ENCODE data around the gene ZBTB16.

ZBTB16 gene

GRCh38 chr11:114040706-114041211 is 18.8 kb upstream of the ZBTB16 start:
- Histone ChIP-seq H3K4me2 (no peak overlapping the region), H3K27ac (no peak overlapping the region)
- TF ChIP-seq CTCF (conservative IDR thresholded peaks at IDR 0.05; ENCODE audit: low read depth, low read length), result no peak

GRCh38 chr11:114042234-114042633 is 17.3 kb upstream of the ZBTB16 start:
- H3K4me1 ChIP-seq (ENCODE audit: low read depth, poor library complexity, severe bottlenecking), result no peaks in the 10 kb centered on the region
- no peaks in the 10 kb centered on the region for H3K36me3 ChIP-seq (ENCODE audit: insufficient read depth)
- H3K4me2 ChIP-seq, result no peak overlapping the region
- TF ChIP-seq CTCF (conservative IDR thresholded peaks at IDR 0.05; ENCODE audit: low read depth, low read length), result no peak
- no peak overlapping the region for H3K27ac ChIP-seq
- H3K79me2 ChIP-seq (ENCODE audit: insufficient read depth, low read depth), result no peaks in the 10 kb centered on the region
- H3K27me3 ChIP-seq (ENCODE audit: insufficient read depth, low read depth), result no peaks in the 10 kb centered on the region
- H3K9ac ChIP-seq, result no peak overlapping the region
- H3K4me3 ChIP-seq (IDR thresholded peaks at IDR 0.05; ENCODE audit: insufficient read depth, low read depth, low read length), result no peak overlapping the region
- H4K20me1 ChIP-seq (ENCODE audit: insufficient read depth), result no peaks in the 10 kb centered on the region
- no peak overlapping the region for H2AFZ ChIP-seq (ENCODE audit: low read depth)

More at GRCh38 chr11:114040706-114041211, 18.8 kb upstream of the ZBTB16 start:
- no peak overlapping the region for H3K4me3 ChIP-seq (IDR thresholded peaks at IDR 0.05; ENCODE audit: insufficient read depth, low read depth, low read length)
- H3K79me2 ChIP-seq (ENCODE audit: insufficient read depth, low read depth), result no peaks in the 10 kb centered on the region
- H3K36me3 ChIP-seq (ENCODE audit: insufficient read depth), result no peaks in the 10 kb centered on the region
- no peak overlapping the region for H3K9ac ChIP-seq
- H3K27me3 ChIP-seq (ENCODE audit: insufficient read depth, low read depth), result no peaks in the 10 kb centered on the region
- H2AFZ ChIP-seq (ENCODE audit: low read depth), result no peak overlapping the region
- no peaks in the 10 kb centered on the region for H4K20me1 ChIP-seq (ENCODE audit: insufficient read depth)
- no peaks in the 10 kb centered on the region for H3K4me1 ChIP-seq (ENCODE audit: low read depth, poor library complexity, severe bottlenecking)

- Histone ChIP-seq H3K9ac (no peak overlapping the region), H4K20me1 (ENCODE audit: insufficient read depth) (no peaks in the 10 kb centered on the region), H3K27ac (no peak overlapping the region), H3K79me2 (ENCODE audit: insufficient read depth, low read depth) (no peaks in the 10 kb centered on the region), H3K36me3 (ENCODE audit: insufficient read depth) (no peaks in the 10 kb centered on the region), H3K27me3 (ENCODE audit: insufficient read depth, low read depth) (no peaks in the 10 kb centered on the region), H3K4me2 (no peak overlapping the region), H2AFZ (ENCODE audit: low read depth) (no peak overlapping the region), H3K4me3 (IDR thresholded peaks at IDR 0.05; ENCODE audit: insufficient read depth, low read depth, low read length) (no peak overlapping the region), H3K4me1 (ENCODE audit: low read depth, poor library complexity, severe bottlenecking) (no peaks in the 10 kb centered on the region)
- TF ChIP-seq CTCF (conservative IDR thresholded peaks at IDR 0.05; ENCODE audit: low read depth, low read length), result no peak
Observed at GRCh38 chr11:114044042-114044871, 15.3 kb upstream of the ZBTB16 start.

- Histone ChIP-seq H2AFZ (ENCODE audit: low read depth) (no peak overlapping the region), H3K79me2 (ENCODE audit: insufficient read depth, low read depth) (no peaks in the 10 kb centered on the region), H4K20me1 (ENCODE audit: insufficient read depth) (no peaks in the 10 kb centered on the region), H3K9ac (no peak overlapping the region), H3K27ac (no peak overlapping the region), H3K27me3 (ENCODE audit: insufficient read depth, low read depth) (no peaks in the 10 kb centered on the region), H3K4me2 (no peak overlapping the region), H3K36me3 (ENCODE audit: insufficient read depth) (no peaks in the 10 kb centered on the region), H3K4me1 (ENCODE audit: low read depth, poor library complexity, severe bottlenecking) (no peaks in the 10 kb centered on the region), H3K4me3 (IDR thresholded peaks at IDR 0.05; ENCODE audit: insufficient read depth, low read depth, low read length) (no peak overlapping the region)
- TF ChIP-seq CTCF (conservative IDR thresholded peaks at IDR 0.05; ENCODE audit: low read depth, low read length), result no peak
Observed at GRCh38 chr11:114047327-114047726, 12.2 kb upstream of the ZBTB16 start.
